Left ventricle myocardium inferior (tissue), 1 donor: Measurements from ENCODE around the gene LDLRAD4. TPM values are rescaled to one million over a fixed set of nuclear protein-coding genes. Genes with fewer than 3 reads are reported as not detected.

Experiments used
- DNase-seq: peaks from one replicate; pipeline ENCODE4 v3.0.0-alpha.2; 2020
- H3K27ac ChIP-seq: fragments of 200-600 bp; replicated peaks from 2 replicates; pipeline ENCODE4 v1.8.0; 2021
- H3K27me3 ChIP-seq: fragments of 200-600 bp; 2 replicates; pipeline ENCODE4 v1.8.0; 2021; ENCODE audit warnings: low read depth
- H3K36me3 ChIP-seq: fragments of 200-600 bp; 2 replicates; pipeline ENCODE4 v1.8.0; 2021
- H3K4me1 ChIP-seq: fragments of 200-600 bp; 2 replicates; pipeline ENCODE4 v1.8.0; 2021
- H3K4me3 ChIP-seq: fragments of 200-600 bp; 2 replicates; pipeline ENCODE4 v1.8.0; 2021; ENCODE audit warnings: mild to moderate bottlenecking, moderate library complexity
- H3K9me3 ChIP-seq: fragments of 200-600 bp; replicated peaks from 2 replicates; pipeline ENCODE4 v1.8.0; 2021
- intact Hi-C: fragments of 100-400 bp; cut with micrococcal nuclease; formaldehyde crosslinking; loops from one replicate; pipeline ENCODE4 v1.11.0; 2022
- total RNA-seq: library from RNA; stranded (reverse); fragmentation: NEBNext Ultra II Directional; extraction: Animal tissue kit (Norgen Biotek cat#: 25700); gene quantifications from one replicate; pipeline ENCODE4 v1.2.1, GENCODE V29; 2021
- TF ChIP-seq, protein P1 (sequence below): fragments of 200-600 bp; IDR thresholded peaks from 2 replicates; pipeline ENCODE4 v1.8.0; 2021; ENCODE audit warnings: antibody characterized with exemption, mild to moderate bottlenecking, borderline replicate concordance
- donor health status: DM: no; HTN: yes; CAD: no; lungs with severe emphysema.

Gene LDLRAD4
- total RNA-seq, 1 donor from 2014 or later, result 43.3 TPM

DNA sequence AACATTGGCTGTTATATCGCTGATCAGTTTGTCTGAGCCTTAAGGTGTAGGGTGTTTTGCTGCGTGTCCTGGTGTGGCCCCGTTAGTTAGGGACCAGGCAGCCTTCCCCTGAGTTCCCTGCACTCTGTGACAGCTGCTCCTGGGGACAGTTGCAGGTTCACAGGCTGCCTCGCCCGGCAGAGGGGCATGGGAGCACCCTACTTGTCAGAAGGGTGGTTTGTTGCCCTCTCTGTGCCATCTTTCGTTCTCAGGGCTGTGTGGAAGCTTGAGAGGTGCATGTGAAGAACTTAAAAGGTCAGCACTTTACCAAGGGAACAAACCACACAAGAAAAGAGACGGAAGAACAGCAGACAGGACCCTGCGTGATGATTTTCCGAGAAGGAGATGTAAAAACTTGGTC, 159.6 kb downstream of the LDLRAD4 start:
- H3K27ac ChIP-seq, result peak overlapping the region; percentile 61
- no peak for DNase-seq
- H3K36me3 ChIP-seq, result no peaks in the 10 kb centered on the region
- H3K27me3 ChIP-seq, result no peaks in the 10 kb centered on the region
- H3K4me1 ChIP-seq, result peaks cover 84% of the 10 kb centered on the region
- no peak overlapping the region for H3K4me3 ChIP-seq
- no peaks in the 10 kb centered on the region for H3K9me3 ChIP-seq
- intact Hi-C loops, result no loop called here
- TF ChIP-seq, protein P1, sequence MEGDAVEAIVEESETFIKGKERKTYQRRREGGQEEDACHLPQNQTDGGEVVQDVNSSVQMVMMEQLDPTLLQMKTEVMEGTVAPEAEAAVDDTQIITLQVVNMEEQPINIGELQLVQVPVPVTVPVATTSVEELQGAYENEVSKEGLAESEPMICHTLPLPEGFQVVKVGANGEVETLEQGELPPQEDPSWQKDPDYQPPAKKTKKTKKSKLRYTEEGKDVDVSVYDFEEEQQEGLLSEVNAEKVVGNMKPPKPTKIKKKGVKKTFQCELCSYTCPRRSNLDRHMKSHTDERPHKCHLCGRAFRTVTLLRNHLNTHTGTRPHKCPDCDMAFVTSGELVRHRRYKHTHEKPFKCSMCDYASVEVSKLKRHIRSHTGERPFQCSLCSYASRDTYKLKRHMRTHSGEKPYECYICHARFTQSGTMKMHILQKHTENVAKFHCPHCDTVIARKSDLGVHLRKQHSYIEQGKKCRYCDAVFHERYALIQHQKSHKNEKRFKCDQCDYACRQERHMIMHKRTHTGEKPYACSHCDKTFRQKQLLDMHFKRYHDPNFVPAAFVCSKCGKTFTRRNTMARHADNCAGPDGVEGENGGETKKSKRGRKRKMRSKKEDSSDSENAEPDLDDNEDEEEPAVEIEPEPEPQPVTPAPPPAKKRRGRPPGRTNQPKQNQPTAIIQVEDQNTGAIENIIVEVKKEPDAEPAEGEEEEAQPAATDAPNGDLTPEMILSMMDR, result no peak

DNA sequence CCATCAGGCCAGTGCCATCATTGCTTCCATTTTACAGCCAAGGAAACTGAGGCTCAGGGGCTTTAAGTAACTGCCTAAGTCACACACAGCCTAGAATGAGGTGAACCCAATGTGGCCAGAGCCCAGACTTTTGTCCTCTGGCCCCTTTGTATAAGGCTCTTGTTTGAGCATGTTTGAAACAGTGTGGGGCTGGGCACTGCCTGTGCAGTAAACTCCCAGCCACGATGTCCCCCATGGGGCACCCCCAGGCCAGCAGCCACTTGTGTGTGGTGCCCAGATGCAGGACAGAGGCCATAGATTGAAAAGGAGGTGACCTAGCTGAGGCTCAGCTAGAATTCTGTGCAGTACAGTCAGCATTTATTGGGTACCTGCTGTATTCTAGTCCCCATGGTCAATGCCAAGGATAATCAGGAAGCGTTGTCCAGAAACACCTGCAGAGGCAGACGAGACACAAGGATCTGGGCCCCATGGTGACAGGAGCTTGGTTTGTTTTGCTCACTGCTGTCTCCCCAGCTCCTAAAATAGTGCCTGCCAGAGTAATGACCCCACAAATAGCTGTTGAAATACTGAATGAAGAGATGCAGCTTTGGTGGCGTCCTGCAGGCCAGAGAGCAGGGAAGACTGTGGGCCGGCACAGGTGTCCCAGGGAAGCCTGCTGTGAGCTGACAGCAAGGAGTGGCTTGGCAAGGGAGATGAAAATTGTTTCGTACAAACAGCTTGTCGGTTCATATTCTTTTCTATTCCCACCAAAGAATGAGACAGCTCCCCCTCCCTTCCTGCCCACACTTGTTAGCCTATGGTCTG, 160.7 kb downstream of the LDLRAD4 start:
- no peak overlapping the region for H3K4me3 ChIP-seq
- H3K36me3 ChIP-seq, result no peaks in the 10 kb centered on the region
- peaks cover 92% of the 10 kb centered on the region for H3K4me1 ChIP-seq
- no peak for DNase-seq
- H3K27me3 ChIP-seq, result no peaks in the 10 kb centered on the region
- no peaks in the 10 kb centered on the region for H3K9me3 ChIP-seq
- peak overlapping the region; percentile 87 for H3K27ac ChIP-seq
- intact Hi-C loops, result no loop called here
- TF ChIP-seq, protein P1, result no peak

DNA sequence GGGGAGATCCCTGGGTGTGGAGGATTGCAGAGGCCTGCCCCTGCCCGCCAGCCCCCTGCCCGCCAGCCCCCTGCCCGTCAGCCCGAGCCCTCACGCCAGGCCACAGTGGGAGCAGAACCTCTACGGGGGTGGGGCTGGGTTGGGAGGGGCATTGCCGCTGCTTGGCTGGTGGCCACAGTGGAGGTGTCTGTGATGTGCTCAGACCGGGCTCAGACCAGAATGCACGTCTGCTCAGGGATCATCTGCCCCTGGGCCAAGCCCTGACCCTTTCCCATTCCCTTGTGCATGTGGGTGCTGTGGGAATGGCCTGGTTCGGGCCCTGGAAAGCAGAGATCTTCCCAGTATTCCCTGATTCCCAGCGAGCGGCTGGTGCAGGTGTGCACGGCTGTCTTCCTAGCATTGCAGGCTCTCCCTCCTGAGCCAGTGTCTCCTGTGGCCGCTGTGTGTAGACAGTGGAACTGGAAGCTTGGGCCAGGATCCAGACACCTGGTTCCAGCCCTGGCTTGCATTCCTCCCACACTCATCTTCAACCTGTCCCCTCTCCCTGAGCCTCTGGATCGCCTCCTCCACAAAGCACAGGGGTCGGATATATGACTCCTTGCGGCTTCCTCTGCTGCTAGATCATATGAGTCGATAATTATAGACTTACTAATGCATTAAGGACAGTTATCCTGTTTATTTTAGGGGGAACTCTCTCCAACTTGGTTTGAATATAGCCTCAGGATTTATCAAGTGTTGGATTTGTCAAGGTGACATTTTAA, 161.6 kb downstream of the LDLRAD4 start:
- Histone ChIP-seq H3K4me3 (no peak overlapping the region), H3K4me1 (peaks cover 84% of the 10 kb centered on the region), H3K27ac (peak overlapping the region; percentile 87), H3K27me3 (no peaks in the 10 kb centered on the region), H3K36me3 (no peaks in the 10 kb centered on the region), H3K9me3 (no peaks in the 10 kb centered on the region)
- TF ChIP-seq, protein P1, result no peak
- no peak for DNase-seq
- intact Hi-C loops, result loop anchor here (5.0 to 10.0 kb wide), 2 partner anchors 75 to 158 kb away; no protein-coding TSS in a partner anchor

DNA sequence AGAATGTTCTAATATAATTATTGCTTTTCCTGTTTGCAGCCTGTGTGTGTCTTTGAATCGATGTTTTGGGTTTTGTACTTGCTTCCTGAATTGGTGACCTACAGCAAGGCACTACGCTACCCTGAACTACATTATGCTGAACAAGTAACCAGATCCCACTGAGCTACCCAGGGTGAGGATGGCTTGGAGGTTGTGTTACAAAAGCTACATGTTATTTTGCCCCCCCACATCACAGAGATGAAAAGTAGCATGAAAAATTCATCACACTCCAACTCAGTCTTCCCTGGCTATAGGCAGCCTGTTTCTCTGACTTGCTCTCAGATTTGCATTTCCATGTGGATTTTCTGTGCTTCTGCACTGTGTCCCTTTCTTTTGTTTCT, 162.1 kb downstream of the LDLRAD4 start:
- Histone ChIP-seq H3K27me3 (no peaks in the 10 kb centered on the region), H3K36me3 (no peaks in the 10 kb centered on the region), H3K9me3 (no peaks in the 10 kb centered on the region), H3K27ac (peak overlapping the region; percentile 87), H3K4me1 (peaks cover 78% of the 10 kb centered on the region), H3K4me3 (no peak overlapping the region)
- no peak for DNase-seq
- TF ChIP-seq, protein P1, result no peak
- intact Hi-C loops, result loop anchor here (5.0 to 10.0 kb wide), 2 partner anchors 74 to 158 kb away; no protein-coding TSS in a partner anchor

DNA sequence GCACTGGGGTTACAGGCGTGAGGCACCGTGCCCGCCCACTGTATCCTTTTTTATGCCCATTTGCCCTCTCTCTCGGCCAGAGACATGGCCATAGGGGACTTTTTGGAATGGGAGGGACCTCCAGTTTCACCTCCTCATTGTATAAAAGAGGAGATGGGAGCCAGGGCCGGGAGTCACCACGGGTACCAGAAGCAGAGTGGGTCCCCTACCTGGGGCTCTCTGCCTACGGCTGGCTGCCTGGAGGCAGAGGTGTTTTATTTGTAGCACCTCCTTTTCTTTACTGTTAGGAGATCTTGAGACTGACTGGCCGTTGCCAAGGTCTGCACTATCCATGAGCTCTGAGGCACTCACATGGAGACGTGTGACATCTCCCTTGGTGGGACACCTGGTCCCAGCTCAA, 162.8 kb downstream of the LDLRAD4 start:
- Histone ChIP-seq H3K4me3 (peak overlapping the region; percentile 55), H3K36me3 (no peaks in the 10 kb centered on the region), H3K4me1 (peaks cover 75% of the 10 kb centered on the region), H3K27me3 (no peaks in the 10 kb centered on the region), H3K9me3 (no peaks in the 10 kb centered on the region), H3K27ac (peak overlapping the region; percentile 87)
- intact Hi-C loops, result loop anchor here (5.0 to 10.0 kb wide), 2 partner anchors 73 to 159 kb away; no protein-coding TSS in a partner anchor
- DNase-seq, result no peak
- TF ChIP-seq, protein P1, result no peak
